Stimulated activated CD4-positive, alpha-beta T cell treated with anti-CD3 and anti-CD28 coated beads, Interleukin-4, amount 100 ng/mL, for 24 hours (primary cell): ENCODE measurements around the gene ENPP3.
"Not testable (repeated sequence)": the region's sequence is repeated elsewhere in the genome, so short reads cannot be mapped to it uniquely, and the experiment has no call there.

Experiments
- DNase-seq: peaks from one replicate; pipeline ENCODE4 v3.0.0-alpha.2; 2020

Gene ENPP3

DNA sequence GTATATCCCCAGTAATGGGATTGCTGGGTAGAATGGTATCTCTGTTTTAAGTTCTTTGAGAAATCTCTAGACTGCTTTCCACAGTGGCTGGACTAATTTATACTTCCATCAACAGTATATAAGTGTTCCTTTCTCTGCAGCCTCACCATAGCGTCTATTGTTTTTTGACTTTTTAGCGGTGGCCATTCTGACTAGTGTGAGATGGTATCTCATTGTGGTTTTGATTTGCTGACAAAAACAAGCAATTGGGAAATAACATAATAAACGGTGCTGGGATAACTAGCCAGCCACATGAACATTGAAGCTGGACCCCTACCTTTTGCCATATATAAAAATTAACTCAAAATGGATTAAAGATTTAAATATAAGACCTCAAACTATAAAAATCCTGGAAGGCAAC is 49.9 kb downstream of the ENPP3 start:
- no peak for DNase-seq

DNA sequence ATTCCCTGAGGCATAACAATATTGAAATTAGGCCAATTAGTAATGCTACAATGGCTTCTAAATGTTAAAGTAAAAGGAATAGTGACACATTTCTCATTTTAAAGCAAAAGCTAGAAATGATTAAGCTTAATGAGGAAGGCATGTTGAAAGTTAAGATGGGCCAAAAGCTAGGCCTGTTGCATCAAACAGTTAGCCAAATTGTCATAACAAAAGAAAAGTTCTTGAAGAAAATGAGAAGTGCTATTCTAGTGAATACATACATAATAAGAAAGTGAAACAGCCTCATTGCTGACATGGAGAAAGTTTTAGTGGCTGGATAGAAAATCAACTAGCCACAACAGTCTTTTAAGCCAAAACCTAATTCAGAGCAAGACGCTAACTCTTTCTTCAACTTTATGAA is 51.2 kb downstream of the ENPP3 start:
- no peak for DNase-seq

GRCh38 chr6:131692031-131692430 is 54.9 kb downstream of the ENPP3 start:
- DNase-seq: no peak

DNA sequence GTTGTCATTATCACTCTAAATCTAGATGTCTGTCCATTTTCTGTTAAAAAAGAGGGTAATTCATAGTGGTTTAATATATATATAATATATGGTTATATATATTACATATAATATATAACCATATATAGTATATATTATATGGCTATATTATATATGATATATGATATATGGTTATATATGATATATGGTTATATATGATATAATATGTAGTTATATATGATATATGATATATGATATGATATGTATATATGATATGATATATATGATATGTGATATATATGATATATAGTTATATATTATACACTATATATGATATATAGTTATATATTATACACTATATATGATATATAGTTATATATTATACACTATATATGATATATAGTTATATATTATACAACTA is 55.5 kb downstream of the ENPP3 start:
- DNase-seq: no peak

DNA sequence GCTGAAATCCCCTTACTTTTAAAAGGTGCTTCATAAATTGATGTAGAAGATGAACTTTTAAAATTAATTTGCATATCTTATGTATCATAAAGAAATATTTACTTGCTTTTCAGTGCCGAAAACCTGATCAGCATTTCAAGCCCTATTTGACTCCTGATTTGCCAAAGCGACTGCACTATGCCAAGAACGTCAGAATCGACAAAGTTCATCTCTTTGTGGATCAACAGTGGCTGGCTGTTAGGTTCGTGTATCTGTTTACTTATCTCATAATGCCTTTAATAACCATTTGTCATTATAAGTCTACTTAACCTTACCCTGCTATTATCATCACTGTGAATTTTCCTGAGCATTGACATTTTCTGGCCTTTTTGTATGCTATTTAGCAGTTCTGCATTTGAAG is 56.3 kb downstream of the ENPP3 start:
- DNase-seq: no peak

GRCh38 chr6:131694832-131695426 is 57.8 kb downstream of the ENPP3 start:
- peak; percentile 12 for DNase-seq

- DNase-seq: no peak
Measured at GRCh38 chr6:131696956-131697355, 59.9 kb downstream of the ENPP3 start.

- not testable (repeated sequence) for DNase-seq
Measured at GRCh38 chr6:131700851-131701250, 63.7 kb downstream of the ENPP3 start.

DNA sequence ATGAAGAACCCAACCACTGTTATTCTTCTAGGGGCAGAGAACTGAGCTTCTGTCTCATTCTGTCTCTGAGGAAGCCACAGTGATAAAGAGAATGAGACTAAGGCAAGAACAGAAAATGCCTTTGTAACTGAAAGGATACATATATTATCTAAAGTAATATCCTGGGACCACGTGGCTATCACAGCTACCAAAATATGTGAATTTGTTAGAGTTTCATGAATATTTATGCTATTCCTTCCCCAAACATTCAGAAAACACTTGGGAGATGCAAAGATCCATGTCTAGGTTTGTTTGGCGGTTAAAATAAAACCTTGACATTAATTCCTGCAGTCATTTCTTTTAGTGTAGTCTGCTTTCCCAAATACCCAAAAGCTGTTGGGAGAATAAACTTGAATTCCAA is 66.8 kb downstream of the ENPP3 start:
- DNase-seq: not testable (repeated sequence)

GRCh38 chr6:131710917-131711316 is 73.8 kb downstream of the ENPP3 start, which contains the start of gene CTAGE9:
CTAGE9 (minus strand) TSS chr6:131711017; CDS start chr6:131711017, 0 bp downstream.
- DNase-seq: not testable (repeated sequence)

- not testable (repeated sequence) for DNase-seq
Measured at GRCh38 chr6:131715567-131715966, 78.5 kb downstream of the ENPP3 start.

GRCh38 chr6:131717836-131718542 is 80.9 kb downstream of the ENPP3 start:
- no peak for DNase-seq

GRCh38 chr6:131721161-131721560 is 84.1 kb downstream of the ENPP3 start:
- no peak for DNase-seq

DNA sequence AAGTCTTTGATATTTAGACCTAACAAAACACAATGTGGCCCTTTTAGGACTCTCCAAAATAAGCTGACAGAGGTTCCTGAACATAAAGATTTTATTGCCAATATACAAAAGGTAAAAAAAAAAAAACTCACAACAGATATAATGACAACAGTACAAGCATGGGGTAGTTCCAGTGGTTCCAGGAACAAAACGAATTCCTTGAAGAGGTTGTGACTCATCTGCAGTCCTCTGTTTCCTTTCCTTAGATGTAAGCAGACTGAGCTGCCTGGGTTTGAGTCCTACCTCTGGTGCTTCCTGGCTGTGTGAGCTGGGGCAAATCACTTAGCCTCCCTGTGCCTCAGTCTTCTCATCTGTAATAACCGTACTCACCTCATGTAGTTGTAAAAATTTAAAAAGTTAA is 87.0 kb downstream of the ENPP3 start:
- no peak for DNase-seq

DNA sequence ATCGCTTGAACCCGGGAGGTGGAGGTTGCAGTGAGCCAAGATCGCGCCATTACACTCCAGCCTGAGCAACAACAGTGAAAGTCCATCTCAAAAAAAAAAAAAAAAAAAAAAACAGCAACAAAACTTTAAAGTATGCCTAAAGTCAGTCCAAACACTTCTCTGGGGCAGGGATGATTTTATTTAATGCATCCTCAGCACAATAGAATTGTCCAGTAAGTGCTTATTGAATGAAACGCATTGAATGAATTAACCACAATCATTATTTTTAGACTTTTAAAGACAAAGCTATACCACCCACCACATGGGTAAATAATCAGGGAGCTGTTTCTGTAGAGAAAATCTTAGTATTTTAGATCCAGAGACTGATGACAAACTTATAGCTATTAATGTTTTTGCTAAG is 90.4 kb downstream of the ENPP3 start:
- DNase-seq: no peak

DNA sequence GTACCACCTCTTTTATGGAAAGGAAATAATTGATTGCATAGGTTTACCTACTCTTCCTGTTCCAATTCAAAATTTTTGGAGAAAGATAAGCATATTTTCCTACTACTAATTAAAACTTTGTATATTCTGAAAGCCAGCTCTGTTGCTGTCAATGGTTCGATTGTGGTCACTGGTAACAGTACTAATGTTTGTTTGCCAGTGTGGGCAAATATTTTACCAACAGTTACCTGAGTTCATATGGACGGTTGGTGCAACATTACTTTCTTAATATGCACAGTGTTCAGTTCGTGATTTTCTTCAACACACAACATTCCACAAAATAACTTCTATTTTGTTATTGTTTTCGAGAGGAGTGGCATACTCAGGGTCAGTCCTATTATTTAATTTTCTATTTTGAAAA is 90.8 kb downstream of the ENPP3 start:
- no peak for DNase-seq

GRCh38 chr6:131728296-131728939 is 91.3 kb downstream of the ENPP3 start:
- no peak for DNase-seq

- no peak for DNase-seq
Measured at GRCh38 chr6:131729550-131729949, 92.4 kb downstream of the ENPP3 start.

- no peak for DNase-seq
Measured at GRCh38 chr6:131730264-131730663, 93.2 kb downstream of the ENPP3 start.

- DNase-seq: no peak
Measured at GRCh38 chr6:131731224-131731623, 94.1 kb downstream of the ENPP3 start.

DNA sequence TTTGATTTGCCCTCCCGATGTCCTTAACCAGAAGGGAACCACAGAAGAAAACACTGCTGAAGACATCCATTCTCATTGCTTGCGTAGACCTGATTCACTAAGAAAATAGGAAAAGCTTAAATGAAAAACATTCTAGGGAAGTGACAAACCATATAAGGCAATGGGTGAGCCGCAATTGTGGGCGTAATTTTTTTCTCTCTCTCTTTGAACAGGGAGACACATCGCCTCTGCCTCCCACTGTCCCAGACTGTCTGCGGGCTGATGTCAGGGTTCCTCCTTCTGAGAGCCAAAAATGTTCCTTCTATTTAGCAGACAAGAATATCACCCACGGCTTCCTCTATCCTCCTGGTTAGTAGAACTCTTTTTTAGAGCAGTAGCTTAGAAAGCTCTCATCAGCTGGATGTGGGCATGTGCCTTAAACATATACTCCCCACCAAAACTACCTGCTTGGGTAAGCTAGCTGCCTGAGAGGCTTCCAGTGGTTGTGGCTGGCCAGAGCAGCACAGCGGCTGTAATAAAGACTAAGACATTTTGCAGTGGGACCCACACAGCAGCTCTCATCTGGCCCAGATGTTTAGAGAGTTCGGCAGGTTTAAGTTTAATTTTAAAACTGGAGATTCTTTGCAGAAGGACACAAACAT is 96.4 kb downstream of the ENPP3 start:
- no peak for DNase-seq

DNA sequence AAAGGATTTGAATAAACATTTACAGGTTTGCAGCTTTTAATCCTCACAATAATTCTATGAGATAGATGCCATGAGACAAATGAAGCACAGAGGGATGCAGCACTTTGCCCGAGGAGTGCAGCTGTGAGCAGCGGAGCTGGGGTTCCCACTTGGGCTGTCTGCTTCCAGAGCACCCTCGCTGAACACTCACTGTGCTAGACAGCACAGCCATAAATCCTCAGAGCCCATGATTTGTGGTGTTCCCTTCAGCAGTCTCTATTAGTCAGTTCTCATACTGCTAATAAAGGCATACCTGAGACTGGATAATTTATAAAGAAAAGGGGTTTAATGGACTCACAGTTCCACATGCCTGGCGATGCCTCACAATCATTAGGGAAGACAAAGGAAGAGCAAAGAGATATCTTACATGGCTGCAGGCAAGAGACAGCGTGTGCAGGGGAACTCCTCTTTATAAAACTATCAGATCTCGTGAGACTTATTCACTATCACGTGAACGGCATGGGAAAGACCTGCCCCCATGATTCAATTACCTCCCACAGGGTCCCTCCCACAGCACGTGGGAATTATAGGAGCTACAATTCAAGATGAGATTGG is 99.0 kb downstream of the ENPP3 start:
- DNase-seq: no peak

GRCh38 chr6:131736811-131737210 is 99.7 kb downstream of the ENPP3 start:
- no peak for DNase-seq
